OCI-LY7 (cell line): ENCODE results near the gene C12orf76.

Experiments used
- EZH2phosphoT487 ChIP-seq: fragments of 200-600 bp; sonication (generic); IDR thresholded peaks from 2 replicates; pipeline ENCODE4 v1.6.1; 2018; ENCODE audit warnings: low read depth, borderline replicate concordance, mild to moderate bottlenecking, mixed run types, antibody characterized with exemption, low read length, moderate library complexity, mixed read lengths
- TF ChIP-seq, protein P1 (sequence below): fragments of 200-600 bp; sonication (generic); conservative IDR thresholded peaks from 2 replicates; pipeline ENCODE4 v1.5.1; 2014; ENCODE audit warnings: mild to moderate bottlenecking, antibody characterized with exemption, low read length, moderate library complexity, mixed read lengths

DNA sequence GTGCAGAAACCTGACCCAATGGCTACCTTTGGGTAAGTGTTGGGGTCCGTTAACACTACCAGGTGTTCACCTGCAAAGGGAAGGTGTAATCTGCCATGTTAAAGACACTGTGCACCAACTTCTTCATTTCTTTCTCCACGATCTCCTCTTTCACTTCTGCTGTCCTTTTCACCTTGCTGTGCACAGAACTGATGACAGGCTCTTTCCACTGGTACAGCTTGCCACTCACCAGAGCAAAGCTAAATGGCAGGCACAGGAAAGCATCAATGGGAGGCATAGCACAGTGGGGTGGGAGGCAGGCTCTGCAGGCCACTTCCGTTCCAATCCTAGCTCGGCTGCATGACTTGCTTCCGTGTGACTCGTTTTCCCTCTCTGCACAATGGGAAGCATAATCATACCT is 2.6 kb upstream of the C12orf76 start:
- TF ChIP-seq, protein P1, sequence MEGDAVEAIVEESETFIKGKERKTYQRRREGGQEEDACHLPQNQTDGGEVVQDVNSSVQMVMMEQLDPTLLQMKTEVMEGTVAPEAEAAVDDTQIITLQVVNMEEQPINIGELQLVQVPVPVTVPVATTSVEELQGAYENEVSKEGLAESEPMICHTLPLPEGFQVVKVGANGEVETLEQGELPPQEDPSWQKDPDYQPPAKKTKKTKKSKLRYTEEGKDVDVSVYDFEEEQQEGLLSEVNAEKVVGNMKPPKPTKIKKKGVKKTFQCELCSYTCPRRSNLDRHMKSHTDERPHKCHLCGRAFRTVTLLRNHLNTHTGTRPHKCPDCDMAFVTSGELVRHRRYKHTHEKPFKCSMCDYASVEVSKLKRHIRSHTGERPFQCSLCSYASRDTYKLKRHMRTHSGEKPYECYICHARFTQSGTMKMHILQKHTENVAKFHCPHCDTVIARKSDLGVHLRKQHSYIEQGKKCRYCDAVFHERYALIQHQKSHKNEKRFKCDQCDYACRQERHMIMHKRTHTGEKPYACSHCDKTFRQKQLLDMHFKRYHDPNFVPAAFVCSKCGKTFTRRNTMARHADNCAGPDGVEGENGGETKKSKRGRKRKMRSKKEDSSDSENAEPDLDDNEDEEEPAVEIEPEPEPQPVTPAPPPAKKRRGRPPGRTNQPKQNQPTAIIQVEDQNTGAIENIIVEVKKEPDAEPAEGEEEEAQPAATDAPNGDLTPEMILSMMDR: no peak
- TF ChIP-seq EZH2phosphoT487: no peak
